K562 (cell line): ENCODE data around the gene SMG7. TPM values are rescaled to one million over a fixed set of nuclear protein-coding genes. Genes with fewer than 3 reads are reported as not detected.

Source experiments
- ATAC-seq: fragments of 200-7000 bp; cut with Tn5 transposase; 3 replicates; pipeline ENCODE4 v1.9.1; 2020; ENCODE audit warnings: moderate library complexity
- BruUV-seq: library from RNA; stranded (reverse); fragments of 400-500 nt; replicated peaks from 2 replicates; lab custom pipeline; 2021; lab: Mats Ljungman, UMichigan
- CTCF ChIA-PET: fragments of 300-600 bp; formaldehyde crosslinking; extraction: SDS; loops from one replicate; lab custom pipeline; 2021; ENCODE audit warnings: low intra/inter-chr PET ratio; lab: Yijun Ruan, JAX
- POLR2A ChIA-PET: fragments of 300-600, 350-650 bp; sonication (Branson Sonifier 250); formaldehyde crosslinking; extraction: SDS; loops from one replicate; lab custom pipeline; 2021; ENCODE audit warnings: antibody characterized with exemption, inconsistent platforms; lab: Yijun Ruan, JAX
- DNase-seq, 4 experiments: peaks; one replicate each; pipeline versions ENCODE4 v3.0.0 to v3.0.0-alpha.2; 2011 to 2018; ENCODE audit warnings: low spot score in 3 of 4, mixed read lengths in 3 of 4; ENCODE audit errors: extremely low read depth in 1 of 4
- FAIRE-seq: peaks from 2 replicates; lab custom pipeline; 2011; peaks lifted over from hg19 to GRCh38; lab: Jason Lieb, UNC
- H2AFZ ChIP-seq: 2 replicates; pipeline ENCODE4 v1.6.0; 2011; ENCODE audit warnings: low read depth, low read length, control low read depth, inconsistent platforms
- H3K27ac ChIP-seq: fragments of 200-600 bp; 3 replicates; pipeline ENCODE4 v1.8.0; 2011; ENCODE audit warnings: low read depth, mild to moderate bottlenecking, control low read depth, inconsistent platforms, low read length, moderate library complexity, mixed read lengths; ENCODE audit errors: extremely low read depth
- H3K27me3 ChIP-seq, 2 experiments: fragments of 300-600 bp in 1 of 2; 2 replicates in 1 of 2; 3 replicates in 1 of 2; pipeline versions ENCODE4 v1.6.0 to v1.8.0; 2011; ENCODE audit warnings: inconsistent platforms in 2 of 2, low read length in 2 of 2, mild to moderate bottlenecking in 1 of 2, mixed read lengths in 1 of 2, moderate library complexity in 1 of 2; ENCODE audit not compliant: control insufficient read depth in 2 of 2, insufficient read depth in 2 of 2
- H3K36me3 ChIP-seq: fragments of 300-600 bp; 3 replicates; pipeline ENCODE4 v1.8.0; 2011; ENCODE audit warnings: mild to moderate bottlenecking, low read length, inconsistent platforms; ENCODE audit not compliant: control insufficient read depth, insufficient read depth
- H3K4me1 ChIP-seq, 2 experiments: fragments of 200-600 bp in 1 of 2; replicated peaks in 1 of 2; 2 replicates in 1 of 2; 3 replicates in 1 of 2; pipeline versions ENCODE4 v1.5.1 to v1.8.0; 2011; ENCODE audit warnings: inconsistent platforms in 2 of 2, low read length in 2 of 2, mild to moderate bottlenecking in 1 of 2, mixed read lengths in 1 of 2, moderate library complexity in 1 of 2; ENCODE audit not compliant: control insufficient read depth in 2 of 2, insufficient read depth in 2 of 2
- H3K4me2 ChIP-seq: 2 replicates; pipeline ENCODE4 v1.6.1; 2011; ENCODE audit warnings: low read length, control low read depth, inconsistent platforms, mixed read lengths; ENCODE audit not compliant: insufficient read depth
- H3K4me3 ChIP-seq: fragments of 200-600 bp; sonication (generic), shearing (Covaris generic); 2 replicates; pipeline ENCODE4 v1.5.1; 2016; ENCODE audit warnings: control low read depth, inconsistent platforms
- H3K79me2 ChIP-seq: fragments of 200-600 bp; 3 replicates; pipeline ENCODE4 v1.8.0; 2011; ENCODE audit warnings: low read length, inconsistent platforms; ENCODE audit not compliant: control insufficient read depth, insufficient read depth
- H3K9ac ChIP-seq, 2 experiments: 2 replicates each; pipeline versions ENCODE4 v1.6.0 to v1.6.1; 2011; ENCODE audit warnings: low read depth in 2 of 2, low read length in 2 of 2, control low read depth in 1 of 2, inconsistent platforms in 1 of 2, mild to moderate bottlenecking in 1 of 2, mixed read lengths in 1 of 2; ENCODE audit not compliant: insufficient read depth in 1 of 2
- H3K9me1 ChIP-seq: one replicate; pipeline ENCODE4 v1.6.0; 2011; ENCODE audit warnings: inconsistent platforms, mild to moderate bottlenecking, low read length, moderate library complexity; ENCODE audit not compliant: control insufficient read depth, insufficient read depth
- H3K9me3 ChIP-seq: replicated peaks from 2 replicates; pipeline ENCODE4 v1.5.1; 2011; ENCODE audit warnings: low read depth, low read length, inconsistent platforms; ENCODE audit not compliant: control insufficient read depth, insufficient read depth
- H4K20me1 ChIP-seq: replicated peaks from 2 replicates; pipeline ENCODE4 v1.6.1; 2011; ENCODE audit warnings: low read length, inconsistent platforms, mixed read lengths; ENCODE audit not compliant: control insufficient read depth, insufficient read depth
- CCNT2 ChIP-seq: IDR thresholded peaks from 2 replicates; pipeline ENCODE4 v1.6.1; 2011; ENCODE audit warnings: borderline replicate concordance, low read depth, mild to moderate bottlenecking, moderate library complexity, mixed read lengths, low read length; ENCODE audit not compliant: insufficient read length; ENCODE audit errors: extremely low read depth
- PTTG1 ChIP-seq: fragments of 450-650 bp; IDR thresholded peaks from 2 replicates; pipeline ENCODE4 v1.6.1; 2016; ENCODE audit warnings: low read depth, mild to moderate bottlenecking, missing genetic modification characterization, missing compliant biosample characterization
- RB1 ChIP-seq: fragments of 450-650 bp; IDR thresholded peaks from 2 replicates; pipeline ENCODE4 v1.6.1; 2017; ENCODE audit warnings: low read depth, mild to moderate bottlenecking
- RBFOX2 ChIP-seq: fragments of 200-400 bp; formaldehyde crosslinking; IDR thresholded peaks from 2 replicates; pipeline ENCODE4 v1.6.1; 2017; ENCODE audit warnings: low read depth, mild to moderate bottlenecking, low read length, moderate library complexity
- USF2 ChIP-seq: sonication (generic); formaldehyde crosslinking; IDR thresholded peaks from 2 replicates; pipeline ENCODE4 v1.5.0; 2020; ENCODE audit warnings: missing genetic modification reagents
- ZBTB40 ChIP-seq, 2 experiments: fragments of 450-650 bp in 1 of 2; sonication (generic) in 1 of 2; formaldehyde crosslinking in 1 of 2; IDR thresholded peaks; 2 replicates each; pipeline versions ENCODE4 v1.7.1 to v1.9.0; 2016 to 2022; ENCODE audit warnings: inconsistent platforms in 1 of 2, mild to moderate bottlenecking in 1 of 2, missing genetic modification reagents in 1 of 2
- WGBS: fragments of 100-300 bp; shearing (Covaris generic); methylation state at CpG from one replicate; pipeline ENCODE4 v1.1.6; 2016; ENCODE audit warnings: low coverage, mixed read lengths; ENCODE audit not compliant: insufficient coverage; ENCODE audit errors: missing lambda C conversion rate; 5-methylcytosine and 5-hydroxymethylcytosine counted together
- in situ Hi-C: fragments of 300-500 bp; cut with MboI; formaldehyde crosslinking; loops from 4 replicates; pipeline ENCODE4 v1.15.0; 2018; ENCODE audit warnings: inconsistent platforms, mixed read lengths
- intact Hi-C: fragments of 100-400 bp; cut with micrococcal nuclease; formaldehyde crosslinking; loops from 2 replicates; pipeline ENCODE4 v1.14.2; 2022
- polyA plus RNA-seq, 8 experiments: library from polyadenylated mRNA; depleted of rRNA in 4 of 8; stranded (reverse) in 5 of 8; unstranded in 3 of 8; fragments of >200 nt; fragmentation: Nextera tagmentation in 2 of 8; fragmentation: Illumina TruSeq in 1 of 8; extraction: Ambion mirVana in 2 of 8; extraction: Trizol in 1 of 8; gene quantifications; 2 replicates each; pipeline versions ENCODE4 v1.2.1 to v1.2.3, GENCODE V29; 2011 to 2014; ENCODE audit warnings: inconsistent platforms in 1 of 8, missing spikeins in 1 of 8
- total RNA-seq, 7 experiments: library from RNA; depleted of rRNA in 6 of 7; stranded (reverse); fragments of >200 nt in 6 of 7; fragmentation: Illumina TruSeq in 2 of 7; extraction: Trizol in 2 of 7; gene quantifications; 2 replicates each; pipeline versions ENCODE4 v1.2.1 to v1.2.3, GENCODE V29; 2011 to 2021; ENCODE audit warnings: low replicate concordance in 1 of 7
- TF ChIP-seq, protein P1 (sequence below): sonication (generic); formaldehyde crosslinking; IDR thresholded peaks from 2 replicates; pipeline ENCODE4 v1.8.1; 2023; ENCODE audit warnings: mild to moderate bottlenecking, missing genetic modification reagents

Gene SMG7
- total and polyA plus RNA-seq, 9 of the 15 experiments (the other 6 are each of a cell fraction or from before 2014, with no cell fraction given) = 12.4 to 74.6 (median 29.0) TPM

GRCh38 chr1:183470961-183471742 lies 1.1 kb upstream of the SMG7 start:
- peak overlapping the region; percentile 87 for H3K4me3 ChIP-seq
- intact Hi-C loops = loop anchor here (1.0 to 5.0 kb wide), 7 partner anchors 72 to 445 kb away; no protein-coding TSS in a partner anchor
- H3K27me3 ChIP-seq = no peaks in the 10 kb centered on the region
- H3K27ac ChIP-seq = peak overlapping the region; percentile 99
- peaks cover 38% of the 10 kb centered on the region for H3K79me2 ChIP-seq
- peak; percentile 66 to 84 (median 76) for DNase-seq
- ChIA-PET POLR2A (no interaction called here), CTCF (interaction anchor here (0.6 to 0.9 kb wide), 2 partner anchors 152 to 309 kb away, joined by 3 read pairs; no protein-coding TSS in a partner anchor)
- peak; percentile 15 for FAIRE-seq
- in situ Hi-C loops = loop anchor here (5.0 kb wide), 1 partner anchor 151 kb away; no protein-coding TSS in a partner anchor
- peaks cover 24 to 28% of the 10 kb centered on the region in 2 experiments; a peak in 4 of 5 replicates for H3K4me1 ChIP-seq
- ATAC-seq = peak; percentile 53
- H3K36me3 ChIP-seq = peaks cover 16% of the 10 kb centered on the region
- peak overlapping the region; percentile 98 for H3K4me2 ChIP-seq
- H3K9me3 ChIP-seq = no peaks in the 10 kb centered on the region
- WGBS = 1% methylated on average over 31 of the region's 47 CpGs
- H3K9me1 ChIP-seq = no peaks in the 10 kb centered on the region
- H4K20me1 ChIP-seq = peaks cover 5% of the 10 kb centered on the region
- H3K9ac ChIP-seq = peak overlapping the region; percentile 97 to 99
- H2AFZ ChIP-seq = peak overlapping the region; percentile 99
- TSS peak; percentile 80 for BruUV-seq
- TF ChIP-seq PTTG1 (tag) = no peak
- peak; percentile 2; the same call in 1 of the 2 replicates for TF ChIP-seq USF2 (CRISPR knock-in tag)
- peak; percentile 43 for TF ChIP-seq RB1
- TF ChIP-seq CCNT2 = peak; percentile 63
- TF ChIP-seq ZBTB40 (IDR thresholded peaks at IDR 0.05) = no peak
- no peak for TF ChIP-seq ZBTB40 (CRISPR knock-in tag; IDR thresholded peaks at IDR 0.05)
- peak; percentile 82 for TF ChIP-seq RBFOX2
- TF ChIP-seq, protein P1, sequence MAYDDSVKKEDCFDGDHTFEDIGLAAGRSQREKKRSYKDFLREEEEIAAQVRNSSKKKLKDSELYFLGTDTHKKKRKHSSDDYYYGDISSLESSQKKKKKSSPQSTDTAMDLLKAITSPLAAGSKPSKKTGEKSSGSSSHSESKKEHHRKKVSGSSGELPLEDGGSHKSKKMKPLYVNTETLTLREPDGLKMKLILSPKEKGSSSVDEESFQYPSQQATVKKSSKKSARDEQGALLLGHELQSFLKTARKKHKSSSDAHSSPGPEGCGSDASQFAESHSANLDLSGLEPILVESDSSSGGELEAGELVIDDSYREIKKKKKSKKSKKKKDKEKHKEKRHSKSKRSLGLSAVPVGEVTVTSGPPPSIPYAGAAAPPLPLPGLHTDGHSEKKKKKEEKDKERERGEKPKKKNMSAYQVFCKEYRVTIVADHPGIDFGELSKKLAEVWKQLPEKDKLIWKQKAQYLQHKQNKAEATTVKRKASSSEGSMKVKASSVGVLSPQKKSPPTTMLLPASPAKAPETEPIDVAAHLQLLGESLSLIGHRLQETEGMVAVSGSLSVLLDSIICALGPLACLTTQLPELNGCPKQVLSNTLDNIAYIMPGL (CRISPR knock-in tag) = peak; percentile 85; the same call in 1 of the 2 replicates
